GM19395 (cell line): ENCODE measurements around the gene AMY1B.
"Not testable (repeated sequence)": the region's sequence is repeated elsewhere in the genome, so short reads cannot be mapped to it uniquely, and the experiment has no call there.

ENCODE experiments used
- ATAC-seq: cut with Tn5 transposase; IDR thresholded peaks from one replicate; pipeline ENCODE4 v1.9.1; 2021; ENCODE audit warnings: mild to moderate bottlenecking, moderate library complexity; ENCODE audit not compliant: unreplicated experiment

Gene AMY1B

DNA sequence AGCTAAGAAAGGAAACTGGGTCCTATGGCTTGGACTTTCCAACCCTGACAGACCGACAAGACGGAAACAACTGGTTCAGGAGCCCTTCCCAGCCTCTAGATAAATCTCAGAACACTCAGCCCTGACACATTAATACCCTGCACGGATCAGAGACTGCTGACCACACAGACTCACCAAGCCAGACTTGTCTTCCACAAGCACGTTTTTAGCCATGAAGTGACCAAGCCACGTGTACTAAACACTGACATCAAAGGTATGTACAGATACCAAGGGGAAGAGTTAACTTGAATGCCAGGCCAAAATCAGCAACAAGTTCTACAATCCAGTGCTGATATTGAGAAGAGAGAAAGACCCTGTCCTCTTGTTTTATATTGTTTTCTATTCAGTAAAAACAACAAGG is at the start of gene AMY1B:
TSS of gene AMY1B (minus strand) at position 101 of the 400 bp plus-strand sequence. CDS start 571 bp downstream, outside the sequence.
- ATAC-seq: not testable (repeated sequence)

DNA sequence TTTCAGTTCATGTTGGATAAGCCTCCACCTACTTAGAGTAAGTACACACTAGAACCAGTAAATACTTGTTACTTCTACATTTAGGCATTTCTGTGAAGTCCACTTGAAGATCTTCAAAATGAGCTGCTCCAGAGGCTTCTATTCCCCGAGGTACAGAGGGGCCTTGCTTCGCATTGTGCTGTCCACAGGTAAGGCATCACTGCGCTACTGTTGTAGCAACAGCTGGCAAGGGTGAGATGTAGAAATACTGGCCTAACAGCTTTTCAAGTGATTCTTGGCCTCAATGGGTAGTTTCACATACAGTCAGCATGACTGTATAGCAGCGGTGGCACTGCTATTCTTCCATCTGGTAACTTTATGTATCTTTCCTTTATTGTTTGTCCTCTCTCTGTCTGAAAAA is 49.0 kb upstream of the AMY1B start:
- ATAC-seq: not testable (repeated sequence)

DNA sequence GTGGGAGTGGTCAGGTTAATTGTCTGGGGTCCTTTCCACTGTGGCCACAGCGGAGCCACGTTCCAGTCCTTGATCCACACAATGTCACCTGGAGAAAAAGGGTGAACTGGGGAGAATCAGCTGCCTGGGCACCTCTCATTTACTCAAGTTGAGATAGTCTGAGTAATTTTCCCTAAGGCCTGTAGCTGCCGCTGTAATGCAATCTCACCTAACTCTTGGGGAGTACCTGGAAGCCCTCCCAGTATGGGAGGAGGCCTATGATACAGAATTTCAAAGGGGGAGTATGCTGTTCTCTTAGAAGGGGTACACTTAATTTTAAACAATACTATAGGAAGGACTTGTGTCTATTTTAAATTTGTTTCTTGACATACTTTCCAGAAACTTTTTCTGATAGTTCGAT is 48.4 kb upstream of the AMY1B start:
- not testable (repeated sequence) for ATAC-seq

DNA sequence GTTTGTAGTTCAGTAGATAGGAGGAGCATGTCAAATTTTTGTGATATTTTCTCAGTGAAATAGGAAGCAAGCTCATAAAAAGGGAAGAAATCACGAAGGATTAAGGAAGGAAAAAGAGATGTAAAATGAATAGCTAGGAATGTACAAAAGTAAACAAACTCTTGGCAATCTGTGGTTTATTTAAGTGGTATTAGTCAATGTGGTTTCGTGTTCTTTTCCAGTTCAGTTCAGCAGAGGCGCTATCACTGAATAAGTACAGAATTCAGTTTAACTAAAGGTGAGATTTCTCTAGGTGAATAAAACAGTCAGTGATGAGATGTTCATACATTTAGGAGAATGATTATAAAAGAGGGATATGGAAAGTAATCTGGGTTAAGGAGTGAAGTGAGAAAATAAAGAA is 42.0 kb upstream of the AMY1B start:
- not testable (repeated sequence) for ATAC-seq

DNA sequence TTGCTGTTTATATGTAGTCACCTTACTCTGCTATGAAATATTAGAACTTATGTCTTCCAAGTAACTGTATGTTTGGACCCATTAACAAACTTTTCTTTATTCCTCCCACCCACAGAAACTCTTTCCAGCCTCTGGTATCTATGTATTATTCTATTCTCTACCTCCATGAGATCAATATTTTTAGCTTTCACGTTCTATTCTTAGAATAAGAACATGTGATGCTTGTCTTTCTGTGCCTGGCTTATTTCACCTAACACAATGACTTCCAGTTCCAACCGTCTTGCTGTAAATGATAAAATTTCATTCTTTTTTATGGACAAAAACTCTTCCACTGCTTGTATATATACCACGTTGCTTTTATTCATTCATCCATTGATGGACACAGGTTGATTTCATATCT is 39.3 kb upstream of the AMY1B start:
- not testable (repeated sequence) for ATAC-seq

DNA sequence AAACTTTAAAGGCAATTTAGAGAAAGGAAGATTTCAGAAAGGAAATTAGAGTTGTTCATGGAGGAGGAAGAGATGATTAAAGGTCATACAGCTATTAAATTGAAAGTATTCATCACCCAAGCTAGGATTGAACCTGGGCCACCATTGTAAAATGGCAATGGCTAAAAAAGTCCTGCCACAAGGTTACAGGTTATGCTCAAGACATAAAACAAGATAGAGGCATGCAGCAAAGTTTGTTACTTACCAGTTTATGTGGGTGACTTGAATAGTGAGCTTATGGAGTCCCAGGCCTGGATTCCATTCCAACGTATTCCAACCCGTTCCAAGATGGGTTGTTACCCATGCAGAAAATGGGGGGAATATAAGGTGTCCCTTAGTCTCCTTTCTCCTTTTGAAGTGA is 25.5 kb upstream of the AMY1B start:
- not testable (repeated sequence) for ATAC-seq

DNA sequence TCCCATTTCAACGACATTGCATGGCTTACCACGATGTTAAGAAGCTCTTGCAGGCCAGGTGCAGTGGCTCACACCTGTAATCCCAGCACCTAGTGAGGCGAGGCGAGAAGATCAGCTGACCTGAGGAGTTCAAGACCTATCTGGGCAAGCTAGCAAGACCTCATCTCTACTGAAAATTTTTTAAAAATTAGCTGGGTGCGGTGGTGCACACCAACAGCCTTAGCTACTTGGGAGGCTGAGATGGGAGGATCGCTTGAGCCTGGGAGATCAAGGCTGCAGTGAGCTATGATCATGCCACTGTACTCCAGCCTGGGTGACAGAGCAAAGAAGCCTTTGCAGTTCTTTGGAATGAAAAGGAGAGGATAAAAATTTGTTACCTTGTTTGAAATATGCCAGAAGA is 21.4 kb upstream of the AMY1B start:
- ATAC-seq: not testable (repeated sequence)

DNA sequence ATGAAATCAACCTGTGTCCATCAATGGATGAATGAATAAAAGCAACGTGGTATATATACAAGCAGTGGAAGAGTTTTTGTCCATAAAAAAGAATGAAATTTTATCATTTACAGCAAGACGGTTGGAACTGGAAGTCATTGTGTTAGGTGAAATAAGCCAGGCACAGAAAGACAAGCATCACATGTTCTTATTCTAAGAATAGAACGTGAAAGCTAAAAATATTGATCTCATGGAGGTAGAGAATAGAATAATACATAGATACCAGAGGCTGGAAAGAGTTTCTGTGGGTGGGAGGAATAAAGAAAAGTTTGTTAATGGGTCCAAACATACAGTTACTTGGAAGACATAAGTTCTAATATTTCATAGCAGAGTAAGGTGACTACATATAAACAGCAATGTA is 14.4 kb upstream of the AMY1B start:
- ATAC-seq: not testable (repeated sequence)

DNA sequence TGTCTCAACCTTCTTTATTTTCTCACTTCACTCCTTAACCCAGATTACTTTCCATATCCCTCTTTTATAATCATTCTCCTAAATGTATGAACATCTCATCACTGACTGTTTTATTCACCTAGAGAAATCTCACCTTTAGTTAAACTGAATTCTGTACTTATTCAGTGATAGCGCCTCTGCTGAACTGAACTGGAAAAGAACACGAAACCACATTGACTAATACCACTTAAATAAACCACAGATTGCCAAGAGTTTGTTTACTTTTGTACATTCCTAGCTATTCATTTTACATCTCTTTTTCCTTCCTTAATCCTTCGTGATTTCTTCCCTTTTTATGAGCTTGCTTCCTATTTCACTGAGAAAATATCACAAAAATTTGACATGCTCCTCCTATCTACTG is 11.7 kb upstream of the AMY1B start:
- not testable (repeated sequence) for ATAC-seq

DNA sequence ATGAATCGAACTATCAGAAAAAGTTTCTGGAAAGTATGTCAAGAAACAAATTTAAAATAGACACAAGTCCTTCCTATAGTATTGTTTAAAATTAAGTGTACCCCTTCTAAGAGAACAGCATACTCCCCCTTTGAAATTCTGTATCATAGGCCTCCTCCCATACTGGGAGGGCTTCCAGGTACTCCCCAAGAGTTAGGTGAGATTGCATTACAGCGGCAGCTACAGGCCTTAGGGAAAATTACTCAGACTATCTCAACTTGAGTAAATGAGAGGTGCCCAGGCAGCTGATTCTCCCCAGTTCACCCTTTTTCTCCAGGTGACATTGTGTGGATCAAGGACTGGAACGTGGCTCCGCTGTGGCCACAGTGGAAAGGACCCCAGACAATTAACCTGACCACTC is 5.2 kb upstream of the AMY1B start:
- ATAC-seq: not testable (repeated sequence)

DNA sequence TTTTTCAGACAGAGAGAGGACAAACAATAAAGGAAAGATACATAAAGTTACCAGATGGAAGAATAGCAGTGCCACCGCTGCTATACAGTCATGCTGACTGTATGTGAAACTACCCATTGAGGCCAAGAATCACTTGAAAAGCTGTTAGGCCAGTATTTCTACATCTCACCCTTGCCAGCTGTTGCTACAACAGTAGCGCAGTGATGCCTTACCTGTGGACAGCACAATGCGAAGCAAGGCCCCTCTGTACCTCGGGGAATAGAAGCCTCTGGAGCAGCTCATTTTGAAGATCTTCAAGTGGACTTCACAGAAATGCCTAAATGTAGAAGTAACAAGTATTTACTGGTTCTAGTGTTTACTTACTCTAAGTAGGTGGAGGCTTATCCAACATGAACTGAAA is 4.7 kb upstream of the AMY1B start:
- not testable (repeated sequence) for ATAC-seq

DNA sequence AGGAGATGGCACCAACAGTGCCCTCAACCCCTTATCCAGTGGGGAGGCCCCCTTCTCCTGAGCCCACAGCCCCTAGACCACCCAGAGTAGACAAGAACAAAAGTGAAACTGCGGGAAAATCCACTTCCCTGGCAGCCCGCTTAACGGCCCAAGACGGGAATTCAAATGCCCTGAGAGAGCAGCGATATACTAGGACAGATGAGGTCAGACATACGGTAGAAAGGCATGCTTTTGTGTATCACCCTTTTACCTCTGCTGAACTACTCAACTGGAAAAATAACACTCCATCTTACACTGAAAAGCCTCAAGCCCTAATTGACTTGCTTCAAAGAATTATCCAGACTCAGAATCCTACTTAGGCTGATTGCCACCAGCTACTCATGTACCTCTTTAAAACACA is 1.4 kb upstream of the AMY1B start:
- ATAC-seq: not testable (repeated sequence)

DNA sequence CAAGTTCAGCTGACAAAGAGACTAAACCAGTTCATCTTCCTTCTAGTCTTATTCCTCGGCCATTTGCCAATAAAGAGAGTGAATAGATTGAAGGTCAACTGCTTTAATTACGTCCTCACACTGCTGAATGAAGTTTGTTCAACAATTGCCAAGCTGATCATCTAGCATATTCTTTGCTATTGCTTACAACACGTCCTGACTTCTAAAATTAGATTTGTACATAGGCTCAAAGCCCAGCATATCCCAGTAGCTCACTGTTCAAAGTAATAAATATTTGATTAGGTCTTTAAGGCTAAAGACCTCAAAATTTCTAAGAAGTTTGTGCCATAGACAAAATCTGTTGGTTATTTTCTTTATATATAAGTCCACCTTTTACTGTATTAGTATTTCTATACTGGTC is 19.7 kb downstream of the AMY1B start:
- ATAC-seq: not testable (repeated sequence)

DNA sequence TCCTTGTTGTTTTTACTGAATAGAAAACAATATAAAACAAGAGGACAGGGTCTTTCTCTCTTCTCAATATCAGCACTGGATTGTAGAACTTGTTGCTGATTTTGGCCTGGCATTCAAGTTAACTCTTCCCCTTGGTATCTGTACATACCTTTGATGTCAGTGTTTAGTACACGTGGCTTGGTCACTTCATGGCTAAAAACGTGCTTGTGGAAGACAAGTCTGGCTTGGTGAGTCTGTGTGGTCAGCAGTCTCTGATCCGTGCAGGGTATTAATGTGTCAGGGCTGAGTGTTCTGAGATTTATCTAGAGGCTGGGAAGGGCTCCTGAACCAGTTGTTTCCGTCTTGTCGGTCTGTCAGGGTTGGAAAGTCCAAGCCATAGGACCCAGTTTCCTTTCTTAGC is 40.5 kb downstream of the AMY1B start, which contains the start of gene AMY1A:
TSS of gene AMY1A (plus strand) at position 301 of the 400 bp plus-strand sequence. CDS start 571 bp downstream, outside the sequence.
- ATAC-seq: not testable (repeated sequence)

DNA sequence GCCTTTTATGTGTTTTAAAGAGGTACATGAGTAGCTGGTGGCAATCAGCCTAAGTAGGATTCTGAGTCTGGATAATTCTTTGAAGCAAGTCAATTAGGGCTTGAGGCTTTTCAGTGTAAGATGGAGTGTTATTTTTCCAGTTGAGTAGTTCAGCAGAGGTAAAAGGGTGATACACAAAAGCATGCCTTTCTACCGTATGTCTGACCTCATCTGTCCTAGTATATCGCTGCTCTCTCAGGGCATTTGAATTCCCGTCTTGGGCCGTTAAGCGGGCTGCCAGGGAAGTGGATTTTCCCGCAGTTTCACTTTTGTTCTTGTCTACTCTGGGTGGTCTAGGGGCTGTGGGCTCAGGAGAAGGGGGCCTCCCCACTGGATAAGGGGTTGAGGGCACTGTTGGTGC is 41.9 kb downstream of the AMY1B start:
- ATAC-seq: not testable (repeated sequence)

DNA sequence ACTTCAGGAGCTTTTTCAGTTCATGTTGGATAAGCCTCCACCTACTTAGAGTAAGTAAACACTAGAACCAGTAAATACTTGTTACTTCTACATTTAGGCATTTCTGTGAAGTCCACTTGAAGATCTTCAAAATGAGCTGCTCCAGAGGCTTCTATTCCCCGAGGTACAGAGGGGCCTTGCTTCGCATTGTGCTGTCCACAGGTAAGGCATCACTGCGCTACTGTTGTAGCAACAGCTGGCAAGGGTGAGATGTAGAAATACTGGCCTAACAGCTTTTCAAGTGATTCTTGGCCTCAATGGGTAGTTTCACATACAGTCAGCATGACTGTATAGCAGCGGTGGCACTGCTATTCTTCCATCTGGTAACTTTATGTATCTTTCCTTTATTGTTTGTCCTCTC is 45.1 kb downstream of the AMY1B start:
- ATAC-seq: not testable (repeated sequence)

DNA sequence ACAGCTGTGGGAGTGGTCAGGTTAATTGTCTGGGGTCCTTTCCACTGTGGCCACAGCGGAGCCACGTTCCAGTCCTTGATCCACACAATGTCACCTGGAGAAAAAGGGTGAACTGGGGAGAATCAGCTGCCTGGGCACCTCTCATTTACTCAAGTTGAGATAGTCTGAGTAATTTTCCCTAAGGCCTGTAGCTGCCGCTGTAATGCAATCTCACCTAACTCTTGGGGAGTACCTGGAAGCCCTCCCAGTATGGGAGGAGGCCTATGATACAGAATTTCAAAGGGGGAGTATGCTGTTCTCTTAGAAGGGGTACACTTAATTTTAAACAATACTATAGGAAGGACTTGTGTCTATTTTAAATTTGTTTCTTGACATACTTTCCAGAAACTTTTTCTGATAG is 45.7 kb downstream of the AMY1B start:
- ATAC-seq: not testable (repeated sequence)

DNA sequence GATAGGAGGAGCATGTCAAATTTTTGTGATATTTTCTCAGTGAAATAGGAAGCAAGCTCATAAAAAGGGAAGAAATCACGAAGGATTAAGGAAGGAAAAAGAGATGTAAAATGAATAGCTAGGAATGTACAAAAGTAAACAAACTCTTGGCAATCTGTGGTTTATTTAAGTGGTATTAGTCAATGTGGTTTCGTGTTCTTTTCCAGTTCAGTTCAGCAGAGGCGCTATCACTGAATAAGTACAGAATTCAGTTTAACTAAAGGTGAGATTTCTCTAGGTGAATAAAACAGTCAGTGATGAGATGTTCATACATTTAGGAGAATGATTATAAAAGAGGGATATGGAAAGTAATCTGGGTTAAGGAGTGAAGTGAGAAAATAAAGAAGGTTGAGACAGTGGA is 52.1 kb downstream of the AMY1B start:
- not testable (repeated sequence) for ATAC-seq

DNA sequence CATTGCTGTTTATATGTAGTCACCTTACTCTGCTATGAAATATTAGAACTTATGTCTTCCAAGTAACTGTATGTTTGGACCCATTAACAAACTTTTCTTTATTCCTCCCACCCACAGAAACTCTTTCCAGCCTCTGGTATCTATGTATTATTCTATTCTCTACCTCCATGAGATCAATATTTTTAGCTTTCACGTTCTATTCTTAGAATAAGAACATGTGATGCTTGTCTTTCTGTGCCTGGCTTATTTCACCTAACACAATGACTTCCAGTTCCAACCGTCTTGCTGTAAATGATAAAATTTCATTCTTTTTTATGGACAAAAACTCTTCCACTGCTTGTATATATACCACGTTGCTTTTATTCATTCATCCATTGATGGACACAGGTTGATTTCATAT is 54.8 kb downstream of the AMY1B start:
- not testable (repeated sequence) for ATAC-seq
